Smooth muscle cell (in vitro differentiated cells): ENCODE measurements around the gene CATSPER1. TPM values are rescaled to one million over a fixed set of nuclear protein-coding genes. Genes with fewer than 3 reads are reported as not detected.

Experiments
- DNase-seq: peaks from one replicate; lab custom pipeline; 2025; ENCODE audit not compliant: unreplicated experiment; lab: John Stamatoyannopoulos, UW
- H2AFZ ChIP-seq: fragments of 200-600 bp; sonication (generic); 2 replicates; pipeline ENCODE4 v1.6.0; 2016; ENCODE audit warnings: antibody characterized with exemption, low read depth, mild to moderate bottlenecking
- H3F3A ChIP-seq: fragments of 200-600 bp; sonication (generic); 2 replicates; pipeline ENCODE4 v1.6.0; 2017; ENCODE audit warnings: antibody characterized with exemption, low read depth
- H3K27ac ChIP-seq: fragments of 200-600 bp; sonication (generic); 2 replicates; pipeline ENCODE4 v1.5.1; 2016; ENCODE audit warnings: low read depth, mild to moderate bottlenecking
- H3K27me3 ChIP-seq: fragments of 200-600 bp; sonication (generic); 2 replicates; pipeline ENCODE4 v1.6.1; 2016; ENCODE audit warnings: low read depth, mild to moderate bottlenecking
- H3K36me3 ChIP-seq: fragments of 200-600 bp; sonication (generic); 2 replicates; pipeline ENCODE4 v1.5.1; 2016; ENCODE audit warnings: low read depth
- H3K4me1 ChIP-seq: fragments of 200-600 bp; sonication (generic); 2 replicates; pipeline ENCODE4 v1.5.1; 2016; ENCODE audit warnings: low read depth
- H3K4me2 ChIP-seq: fragments of 200-600 bp; sonication (generic); 2 replicates; pipeline ENCODE4 v1.6.0; 2016; ENCODE audit warnings: mild to moderate bottlenecking
- H3K4me3 ChIP-seq: fragments of 200-600 bp; sonication (generic); 2 replicates; pipeline ENCODE4 v1.5.1; 2016; ENCODE audit warnings: mild to moderate bottlenecking
- H3K79me2 ChIP-seq: fragments of 200-600 bp; sonication (generic); 2 replicates; pipeline ENCODE4 v1.6.0; 2016; ENCODE audit warnings: low read depth, mild to moderate bottlenecking
- H3K9ac ChIP-seq: fragments of 200-600 bp; sonication (generic); 2 replicates; pipeline ENCODE4 v1.6.0; 2016; ENCODE audit warnings: low read depth
- H3K9me3 ChIP-seq: fragments of 200-600 bp; sonication (generic); replicated peaks from 2 replicates; pipeline ENCODE4 v1.5.1; 2016; ENCODE audit warnings: low read depth
- H4K20me1 ChIP-seq: fragments of 200-600 bp; sonication (generic); 2 replicates; pipeline ENCODE4 v1.6.0; 2016; ENCODE audit warnings: low read depth
- CTCF ChIP-seq: fragments of 200-600 bp; sonication (generic); IDR thresholded peaks from 2 replicates; pipeline ENCODE4 v1.5.1; 2017; ENCODE audit warnings: borderline replicate concordance, mild to moderate bottlenecking, antibody characterized with exemption; ENCODE audit not compliant: insufficient read depth, poor library complexity, severe bottlenecking
- WGBS: methylation state at CpG from one replicate; pipeline ENCODE4 v1.1.7; 2016; ENCODE audit warnings: low lambda C conversion rate; 5-methylcytosine and 5-hydroxymethylcytosine counted together
- polyA plus RNA-seq: library from polyadenylated mRNA; unstranded; fragments of >200 nt; fragmentation: Nextera tagmentation; extraction: Ambion mirVana; gene quantifications from 2 replicates; pipeline ENCODE4 v1.2.1, GENCODE V29; 2016
- total RNA-seq: library from RNA; depleted of rRNA; stranded (reverse); fragments of >200 nt; gene quantifications from 2 replicates; pipeline ENCODE4 v1.2.3, GENCODE V29; 2014

Gene CATSPER1
- total and polyA plus RNA-seq, 2 experiments from 2014 or later = 0.55 TPM; not detected in 1

GRCh38 chr11:65981101-65981740 is 45.1 kb downstream of the CATSPER1 start:
- Histone ChIP-seq H3F3A (no peaks in the 10 kb centered on the region), H3K27ac (no peak overlapping the region), H3K4me2 (no peak overlapping the region), H3K4me3 (no peak overlapping the region), H3K27me3 (no peaks in the 10 kb centered on the region), H4K20me1 (no peaks in the 10 kb centered on the region), H3K4me1 (no peaks in the 10 kb centered on the region), H2AFZ (no peak overlapping the region), H3K9ac (no peak overlapping the region), H3K9me3 (no peaks in the 10 kb centered on the region), H3K79me2 (no peaks in the 10 kb centered on the region), H3K36me3 (no peaks in the 10 kb centered on the region)
- TF ChIP-seq CTCF = no peak
- no peak for DNase-seq
- WGBS = 88% methylated on average over 12 of the region's 12 CpGs

GRCh38 chr11:65979261-65979759 is 47.0 kb downstream of the CATSPER1 start:
- Histone ChIP-seq H4K20me1 (no peaks in the 10 kb centered on the region), H3K79me2 (no peaks in the 10 kb centered on the region), H3K4me1 (no peaks in the 10 kb centered on the region), H3F3A (no peaks in the 10 kb centered on the region), H3K36me3 (no peaks in the 10 kb centered on the region), H3K4me3 (no peak overlapping the region), H3K27me3 (no peaks in the 10 kb centered on the region), H3K4me2 (no peak overlapping the region), H3K9ac (no peak overlapping the region), H2AFZ (no peak overlapping the region), H3K9me3 (no peaks in the 10 kb centered on the region), H3K27ac (no peak overlapping the region)
- DNase-seq = no peak
- TF ChIP-seq CTCF = no peak
- 86% methylated on average over 10 of the region's 10 CpGs for WGBS

GRCh38 chr11:65978391-65979238 is 47.7 kb downstream of the CATSPER1 start:
- WGBS = 98% methylated on average over 27 of the region's 34 CpGs
- H3K4me2 ChIP-seq = no peak overlapping the region
- H3K4me1 ChIP-seq = no peaks in the 10 kb centered on the region
- H2AFZ ChIP-seq = no peak overlapping the region
- DNase-seq = no peak
- TF ChIP-seq CTCF = no peak
- no peaks in the 10 kb centered on the region for H3F3A ChIP-seq
- no peaks in the 10 kb centered on the region for H3K27me3 ChIP-seq
- no peak overlapping the region for H3K4me3 ChIP-seq
- no peaks in the 10 kb centered on the region for H4K20me1 ChIP-seq
- no peaks in the 10 kb centered on the region for H3K9me3 ChIP-seq
- H3K79me2 ChIP-seq = no peaks in the 10 kb centered on the region
- H3K36me3 ChIP-seq = no peaks in the 10 kb centered on the region
- H3K27ac ChIP-seq = no peak overlapping the region
- H3K9ac ChIP-seq = no peak overlapping the region
